T follicular helper cell (primary cell): ENCODE measurements around the gene CACNA1I.

Experiments
- DNase-seq: peaks from one replicate; pipeline ENCODE4 v3.0.0-alpha.2; 2020; ENCODE audit warnings: low read depth

The CACNA1I gene

GRCh38 chr22:39568278-39568981 is 2.1 kb upstream of the CACNA1I start:
- no peak for DNase-seq

- no peak for DNase-seq
Observed at GRCh38 chr22:39569066-39569465, 1.5 kb upstream of the CACNA1I start.

- no peak for DNase-seq
Observed at GRCh38 chr22:39570226-39570625, 327 bp upstream of the CACNA1I start.

GRCh38 chr22:39571538-39571937 is 985 bp downstream of the CACNA1I start:
- no peak for DNase-seq

- no peak for DNase-seq
Observed at GRCh38 chr22:39574779-39575551, 4.4 kb downstream of the CACNA1I start.

- no peak for DNase-seq
Observed at GRCh38 chr22:39575552-39575825, 4.9 kb downstream of the CACNA1I start.

GRCh38 chr22:39576027-39576426 is 5.5 kb downstream of the CACNA1I start:
- no peak for DNase-seq

GRCh38 chr22:39577366-39577765 is 6.8 kb downstream of the CACNA1I start:
- no peak for DNase-seq

GRCh38 chr22:39577900-39578299 is 7.3 kb downstream of the CACNA1I start:
- no peak for DNase-seq

- no peak for DNase-seq
Observed at GRCh38 chr22:39580006-39580441, 9.5 kb downstream of the CACNA1I start.

- DNase-seq, result no peak
Observed at GRCh38 chr22:39580795-39581194, 10.2 kb downstream of the CACNA1I start.

- no peak for DNase-seq
Observed at GRCh38 chr22:39581303-39581702, 10.8 kb downstream of the CACNA1I start.

- no peak for DNase-seq
Observed at GRCh38 chr22:39583066-39583667, 12.6 kb downstream of the CACNA1I start.

GRCh38 chr22:39589875-39590274 is 19.3 kb downstream of the CACNA1I start:
- DNase-seq, result no peak

- DNase-seq, result no peak
Observed at GRCh38 chr22:39592081-39593065, 21.8 kb downstream of the CACNA1I start.

- no peak for DNase-seq
Observed at GRCh38 chr22:39593066-39593930, 22.7 kb downstream of the CACNA1I start.

GRCh38 chr22:39593931-39594285 is 23.4 kb downstream of the CACNA1I start:
- no peak for DNase-seq

GRCh38 chr22:39594411-39594810 is 23.9 kb downstream of the CACNA1I start:
- DNase-seq, result no peak

- no peak for DNase-seq
Observed at GRCh38 chr22:39595622-39596172, 25.1 kb downstream of the CACNA1I start.

GRCh38 chr22:39596601-39597000 is 26.0 kb downstream of the CACNA1I start:
- no peak for DNase-seq
